ENCODE data around the gene KCMF1. TPM values are rescaled to one million over a fixed set of nuclear protein-coding genes. Genes with fewer than 3 reads are reported as not detected.

The KCMF1 gene
- total RNA-seq, 2 donors from 2014 or later: 40.6 to 46.7 TPM

DNA sequence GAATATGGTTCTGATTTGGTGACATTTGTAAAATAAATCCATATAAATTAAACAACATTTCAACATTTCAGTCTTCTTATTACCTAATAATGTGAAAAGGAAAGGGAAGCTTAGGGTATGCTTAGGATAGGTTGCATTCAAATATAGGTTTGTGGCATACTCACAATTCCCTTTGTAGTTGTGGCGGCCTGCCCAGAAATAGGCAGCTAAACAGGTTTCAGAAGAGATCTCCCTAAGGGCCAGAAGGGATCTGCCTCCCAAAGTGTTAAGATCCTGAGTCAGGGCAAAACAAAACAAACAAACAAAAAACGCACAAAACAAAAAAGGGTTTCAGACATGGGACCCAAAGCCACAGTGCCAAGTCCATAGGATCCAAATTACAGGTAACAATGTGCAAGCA is 120.9 kb downstream of the KCMF1 start:
- TF ChIP-seq, protein P1, sequence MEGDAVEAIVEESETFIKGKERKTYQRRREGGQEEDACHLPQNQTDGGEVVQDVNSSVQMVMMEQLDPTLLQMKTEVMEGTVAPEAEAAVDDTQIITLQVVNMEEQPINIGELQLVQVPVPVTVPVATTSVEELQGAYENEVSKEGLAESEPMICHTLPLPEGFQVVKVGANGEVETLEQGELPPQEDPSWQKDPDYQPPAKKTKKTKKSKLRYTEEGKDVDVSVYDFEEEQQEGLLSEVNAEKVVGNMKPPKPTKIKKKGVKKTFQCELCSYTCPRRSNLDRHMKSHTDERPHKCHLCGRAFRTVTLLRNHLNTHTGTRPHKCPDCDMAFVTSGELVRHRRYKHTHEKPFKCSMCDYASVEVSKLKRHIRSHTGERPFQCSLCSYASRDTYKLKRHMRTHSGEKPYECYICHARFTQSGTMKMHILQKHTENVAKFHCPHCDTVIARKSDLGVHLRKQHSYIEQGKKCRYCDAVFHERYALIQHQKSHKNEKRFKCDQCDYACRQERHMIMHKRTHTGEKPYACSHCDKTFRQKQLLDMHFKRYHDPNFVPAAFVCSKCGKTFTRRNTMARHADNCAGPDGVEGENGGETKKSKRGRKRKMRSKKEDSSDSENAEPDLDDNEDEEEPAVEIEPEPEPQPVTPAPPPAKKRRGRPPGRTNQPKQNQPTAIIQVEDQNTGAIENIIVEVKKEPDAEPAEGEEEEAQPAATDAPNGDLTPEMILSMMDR (IDR thresholded peaks at IDR 0.05): no peak
- Histone ChIP-seq H3K27me3 (replicated peaks; ENCODE audit: insufficient read depth) (no peaks in the 10 kb centered on the region), H3K4me3 (no peak overlapping the region), H3K36me3 (no peaks in the 10 kb centered on the region), H3K9me3 (no peaks in the 10 kb centered on the region), H3K27ac (no peak overlapping the region), H3K4me1 (ENCODE audit: control insufficient read depth in 1 of 2, low read depth in 2 of 2) (no peaks in the 10 kb centered on the region)
- no peak for ATAC-seq (ENCODE audit: insufficient number of reproducible peaks, low FRiP score, low read depth)
- DNase-seq (ENCODE audit: low spot score): no peak

GRCh38 chr2:85095094-85095493 is 124.1 kb downstream of the KCMF1 start:
- DNase-seq (ENCODE audit: low spot score): no peak

DNA sequence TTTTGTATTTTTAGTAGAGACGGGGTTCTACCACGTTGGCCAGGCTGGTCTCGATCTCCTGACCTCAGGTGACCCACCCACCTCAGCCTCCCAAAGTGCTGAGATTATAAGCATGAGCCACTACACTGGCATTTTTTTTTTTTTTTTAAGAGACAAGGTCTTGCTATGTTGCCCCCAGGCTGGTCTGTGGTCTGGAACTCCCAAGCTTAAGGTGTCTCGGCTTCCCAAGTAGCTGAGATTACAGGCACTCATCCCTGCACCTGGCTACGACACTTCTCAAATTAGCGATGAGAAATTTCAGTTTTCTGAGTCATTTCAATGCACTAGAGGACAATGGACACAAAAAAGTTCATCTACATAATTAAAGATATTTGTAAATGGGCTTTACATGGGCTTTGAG is 125.7 kb downstream of the KCMF1 start:
- no peaks in the 10 kb centered on the region for H3K4me1 ChIP-seq (ENCODE audit: control insufficient read depth in 1 of 2, low read depth in 2 of 2)
- DNase-seq (ENCODE audit: low spot score): no peak
- no peaks in the 10 kb centered on the region for H3K9me3 ChIP-seq
- ATAC-seq (ENCODE audit: insufficient number of reproducible peaks, low FRiP score, low read depth): no peak
- TF ChIP-seq, protein P1 (IDR thresholded peaks at IDR 0.05): no peak
- H3K27me3 ChIP-seq (replicated peaks; ENCODE audit: insufficient read depth): no peaks in the 10 kb centered on the region
- H3K4me3 ChIP-seq: no peak overlapping the region
- H3K36me3 ChIP-seq: no peaks in the 10 kb centered on the region
- H3K27ac ChIP-seq: no peak overlapping the region

More at GRCh38 chr2:85095094-85095493, 124.1 kb downstream of the KCMF1 start:
- Histone ChIP-seq H3K4me3 (no peak overlapping the region), H3K4me1 (ENCODE audit: control insufficient read depth in 1 of 2, low read depth in 2 of 2) (no peaks in the 10 kb centered on the region), H3K36me3 (no peaks in the 10 kb centered on the region), H3K9me3 (no peaks in the 10 kb centered on the region), H3K27me3 (replicated peaks; ENCODE audit: insufficient read depth) (no peaks in the 10 kb centered on the region), H3K27ac (no peak overlapping the region)
- ATAC-seq (ENCODE audit: insufficient number of reproducible peaks, low FRiP score, low read depth): no peak
- TF ChIP-seq, protein P1 (IDR thresholded peaks at IDR 0.05): no peak

GRCh38 chr2:85104228-85104627 is 133.3 kb downstream of the KCMF1 start:
- Histone ChIP-seq H3K27me3 (replicated peaks; ENCODE audit: insufficient read depth) (no peaks in the 10 kb centered on the region), H3K27ac (no peak overlapping the region), H3K4me3 (no peak overlapping the region), H3K9me3 (no peaks in the 10 kb centered on the region), H3K36me3 (no peaks in the 10 kb centered on the region), H3K4me1 (ENCODE audit: control insufficient read depth in 1 of 2, low read depth in 2 of 2) (no peaks in the 10 kb centered on the region)
- DNase-seq (ENCODE audit: low spot score): no peak
- no peak for ATAC-seq (ENCODE audit: insufficient number of reproducible peaks, low FRiP score, low read depth)
- TF ChIP-seq, protein P1 (IDR thresholded peaks at IDR 0.05): no peak

- no peak overlapping the region for H3K4me3 ChIP-seq
- ATAC-seq (ENCODE audit: insufficient number of reproducible peaks, low FRiP score, low read depth): no peak
- H3K27ac ChIP-seq: no peak overlapping the region
- no peak for DNase-seq (ENCODE audit: low spot score)
- H3K4me1 ChIP-seq (ENCODE audit: control insufficient read depth in 1 of 2, low read depth in 2 of 2): no peaks in the 10 kb centered on the region
- H3K27me3 ChIP-seq (replicated peaks; ENCODE audit: insufficient read depth): no peaks in the 10 kb centered on the region
- no peaks in the 10 kb centered on the region for H3K9me3 ChIP-seq
- TF ChIP-seq, protein P1 (IDR thresholded peaks at IDR 0.05): no peak
- H3K36me3 ChIP-seq: no peaks in the 10 kb centered on the region
These were observed 135.7 kb downstream of the KCMF1 start for GRCh38 chr2:85106489-85107180.

Other genes with a start within 250 kb of the KCMF1 start
- 1 to 10 TPM in 1 of 2 donors, under 1 TPM in 1; 0.54 to 1.8 TPM for gene TRABD2A, start 90.1 kb upstream of the KCMF1 start, total RNA-seq
- gene TMSB10, start 65.5 kb upstream of the KCMF1 start, total RNA-seq: 1,000 to 10,000 TPM; 1,865 to 2,172 TPM
- 1 to 10 TPM; 8.3 to 8.8 TPM for gene TCF7L1, start 162.2 kb downstream of the KCMF1 start, total RNA-seq

Data from thoracic aorta (tissue), 2 donors.